Activated CD4-positive, CD25-positive, alpha-beta regulatory T cell treated with anti-CD3 and anti-CD28 coated beads, Interleukin-2, amount 50 U/mL, for 72 hours (primary cell): Measurements from ENCODE around the gene A3GALT2.

Source experiments
- DNase-seq: peaks from one replicate; pipeline ENCODE4 v3.0.0; 2021

Gene A3GALT2

DNA sequence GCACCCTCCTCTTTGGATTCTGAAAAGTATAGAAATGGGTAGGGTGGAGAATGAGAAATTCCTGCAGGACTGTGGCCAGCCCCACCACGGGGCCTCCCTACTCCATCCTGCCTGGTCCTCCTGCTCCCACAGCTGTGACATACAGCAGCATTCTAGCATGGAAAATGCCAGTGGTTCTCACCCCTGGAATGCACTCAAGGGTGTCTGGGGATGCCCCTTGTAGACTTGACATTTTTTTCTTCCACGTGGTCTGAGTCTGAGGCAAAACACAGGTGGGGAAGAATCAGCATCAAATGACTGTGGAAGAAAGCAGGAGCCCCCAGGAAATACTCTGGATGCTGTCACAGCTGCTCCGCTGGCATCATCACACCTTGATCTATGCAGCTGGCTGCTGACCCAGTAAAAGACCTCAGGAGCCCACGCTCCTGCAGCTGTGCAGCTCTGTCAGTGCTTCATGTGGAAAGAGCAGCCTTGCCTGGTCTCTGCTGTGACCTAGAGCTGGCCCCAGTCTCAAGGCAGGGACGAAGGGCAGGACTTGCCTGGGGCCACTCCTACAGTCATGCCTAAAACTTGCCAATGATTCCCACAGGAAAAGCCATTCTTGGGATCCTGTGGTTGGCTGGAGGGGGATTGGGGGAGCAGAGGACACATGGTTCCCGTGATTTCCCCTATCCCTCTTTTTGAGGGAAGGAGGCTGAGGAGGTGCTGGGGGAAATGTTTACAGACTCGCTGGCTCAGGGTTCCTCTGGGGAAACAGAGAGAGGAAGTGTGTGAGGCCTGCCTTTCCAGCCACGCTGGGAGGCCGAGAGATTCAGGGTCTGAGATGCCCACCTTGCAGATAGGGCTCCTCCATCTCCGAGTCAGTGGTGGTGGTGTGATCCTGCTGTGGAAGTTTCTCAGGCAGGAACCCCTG, 10.8 kb upstream of the A3GALT2 start:
- no peak for DNase-seq

- DNase-seq: no peak
Observed at GRCh38 chr1:33330906-33331305, 10.0 kb upstream of the A3GALT2 start.

DNA sequence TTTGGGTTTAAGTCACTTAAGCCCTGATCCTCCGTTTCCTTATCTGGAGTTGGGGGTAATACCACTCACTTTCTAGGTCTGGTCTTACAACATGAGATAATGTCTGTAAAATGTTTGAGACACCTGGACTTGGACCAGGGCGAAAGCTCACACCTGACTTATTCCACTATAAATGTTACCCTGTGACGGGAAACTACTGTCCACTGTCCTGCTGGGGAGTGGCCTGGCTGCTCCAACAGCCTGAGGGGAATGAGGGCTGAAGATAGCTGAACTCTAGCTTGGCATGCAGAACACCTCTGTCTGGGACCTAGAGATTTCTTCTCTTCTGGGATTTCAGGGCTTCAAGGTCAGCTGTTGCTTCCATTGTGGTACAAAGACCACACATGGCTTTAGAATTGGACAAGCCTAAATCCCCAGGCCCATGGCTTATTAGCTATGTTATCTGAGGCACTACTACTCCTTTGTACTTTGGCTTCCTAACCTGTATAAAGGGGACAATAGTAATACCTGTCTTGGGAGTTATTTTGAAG, 9.5 kb upstream of the A3GALT2 start:
- DNase-seq: no peak

- no peak for DNase-seq
Observed at GRCh38 chr1:33329600-33330305, 8.9 kb upstream of the A3GALT2 start.

DNA sequence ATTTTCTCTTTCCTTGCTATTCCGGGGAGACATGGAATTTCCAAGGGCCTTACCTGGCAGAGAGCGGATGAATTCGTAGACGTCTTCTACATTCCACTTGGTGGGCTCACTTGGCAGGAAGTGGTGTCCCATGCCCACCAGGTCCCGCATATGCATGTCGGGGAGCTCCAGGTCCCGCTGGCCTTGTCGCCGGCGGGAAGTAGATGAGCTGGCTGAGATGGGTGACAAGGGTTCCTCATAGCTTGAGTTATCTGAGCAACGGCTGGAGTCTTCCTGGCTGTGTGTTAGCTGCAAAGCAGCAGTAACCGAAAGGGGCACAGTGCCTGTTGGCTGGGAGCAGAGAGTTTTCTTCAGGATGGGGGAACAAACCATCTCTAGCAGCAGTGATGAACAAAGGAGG, 7.9 kb upstream of the A3GALT2 start:
- DNase-seq: no peak

DNA sequence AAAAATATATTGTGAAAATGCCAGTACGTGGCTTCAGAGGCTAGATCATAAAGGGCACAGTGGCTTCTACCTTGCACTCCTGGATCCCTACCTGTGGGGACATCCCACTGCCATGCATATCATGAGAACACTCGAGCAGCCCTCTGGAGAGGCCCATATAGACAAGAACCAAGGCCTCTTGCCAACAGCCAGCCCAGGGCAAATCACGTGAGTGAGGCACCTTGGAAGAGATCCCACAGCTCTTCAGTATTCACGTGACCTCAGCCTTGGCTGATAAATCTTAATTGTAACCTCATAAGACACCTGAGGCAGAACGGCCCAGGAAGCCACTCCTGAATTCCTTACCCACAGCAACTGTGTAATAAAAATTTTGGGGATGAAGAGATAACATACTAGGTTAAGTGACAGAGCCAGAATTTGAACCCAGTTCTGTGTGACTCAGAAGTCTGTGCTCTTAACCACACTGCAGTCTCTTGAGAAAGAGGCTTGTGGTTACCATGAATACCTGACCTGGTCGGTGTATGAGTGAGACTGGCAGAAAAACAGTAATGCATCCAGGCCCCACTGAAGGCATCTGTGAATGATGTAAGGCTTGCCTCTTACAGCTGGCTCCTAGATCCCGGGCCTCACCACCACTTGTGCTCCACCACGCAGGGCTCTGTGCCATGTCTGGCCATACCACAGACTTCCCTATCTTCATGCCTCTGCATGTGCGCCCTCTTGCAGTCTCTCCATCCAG, 6.9 kb upstream of the A3GALT2 start:
- no peak for DNase-seq

- no peak for DNase-seq
Observed at GRCh38 chr1:33326785-33327184, 5.9 kb upstream of the A3GALT2 start.

DNA sequence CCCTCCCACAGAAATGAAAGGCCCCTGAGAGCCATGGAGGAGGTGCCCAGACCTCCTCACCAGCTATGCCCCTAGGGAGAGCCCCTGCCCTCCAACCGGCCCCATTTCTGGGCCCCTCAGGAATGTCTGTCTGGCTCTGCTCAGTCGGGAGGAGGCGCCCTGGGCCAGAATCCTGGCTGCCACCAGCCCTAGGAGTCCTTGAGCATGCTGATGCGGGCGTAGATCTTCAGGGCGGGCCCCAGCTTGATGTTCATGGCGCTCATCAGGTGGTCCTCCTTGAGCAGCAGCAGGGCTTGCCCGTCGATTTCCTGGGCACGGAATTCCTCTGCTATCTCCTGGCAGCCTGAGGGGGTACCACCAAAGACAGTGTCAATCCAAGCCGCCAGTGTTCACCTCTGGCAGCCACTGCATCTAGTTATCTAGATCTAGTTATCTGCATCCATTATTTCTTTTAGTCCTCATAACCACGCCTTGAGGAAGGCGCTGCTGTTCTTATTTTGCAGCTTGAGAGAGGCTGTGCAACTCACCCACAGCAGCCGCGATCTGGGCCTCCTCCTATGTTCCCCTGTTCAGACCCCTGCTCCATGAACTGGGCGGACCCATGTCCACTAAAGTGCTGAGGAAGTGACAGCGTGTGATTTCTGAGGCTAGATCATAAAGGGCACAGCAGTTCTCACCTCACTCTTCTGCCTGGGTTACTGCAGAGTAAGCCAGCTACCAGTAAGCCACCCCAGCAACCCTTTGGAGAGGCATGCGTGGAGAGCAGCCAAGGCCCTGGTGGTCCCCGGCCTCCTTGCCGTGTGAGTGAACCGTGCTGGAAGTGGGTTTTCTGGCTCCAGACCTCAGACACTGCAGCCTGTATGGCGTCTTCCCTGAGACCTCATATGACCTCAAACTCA, 4.0 kb upstream of the A3GALT2 start:
- no peak for DNase-seq

GRCh38 chr1:33323663-33324477, 3.0 kb upstream of the A3GALT2 start:
- no peak for DNase-seq

- no peak for DNase-seq
Observed at GRCh38 chr1:33322870-33323585, 2.1 kb upstream of the A3GALT2 start.

- DNase-seq: no peak
Observed at GRCh38 chr1:33322109-33322508, 1.2 kb upstream of the A3GALT2 start.

DNA sequence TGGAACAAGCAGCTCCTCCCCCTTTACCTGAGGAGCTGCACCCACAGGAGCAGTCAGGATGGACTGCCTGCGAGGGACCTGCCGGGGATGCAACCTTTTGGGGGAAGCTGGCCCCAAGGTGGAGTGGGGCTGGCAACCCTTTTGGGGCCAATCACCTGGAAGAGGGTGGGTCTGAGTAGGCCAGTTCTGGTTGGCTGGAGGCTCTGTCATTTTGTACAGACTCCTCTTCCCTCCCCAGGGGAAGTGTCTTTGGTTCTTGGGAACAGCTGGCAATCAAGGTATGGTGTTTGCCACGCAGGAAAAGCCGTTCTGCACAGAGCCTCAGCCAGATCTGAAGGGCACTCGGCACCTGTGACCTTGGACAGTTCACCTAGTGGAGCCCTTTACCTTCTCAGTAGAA, 280 bp upstream of the A3GALT2 start:
- no peak for DNase-seq

DNA sequence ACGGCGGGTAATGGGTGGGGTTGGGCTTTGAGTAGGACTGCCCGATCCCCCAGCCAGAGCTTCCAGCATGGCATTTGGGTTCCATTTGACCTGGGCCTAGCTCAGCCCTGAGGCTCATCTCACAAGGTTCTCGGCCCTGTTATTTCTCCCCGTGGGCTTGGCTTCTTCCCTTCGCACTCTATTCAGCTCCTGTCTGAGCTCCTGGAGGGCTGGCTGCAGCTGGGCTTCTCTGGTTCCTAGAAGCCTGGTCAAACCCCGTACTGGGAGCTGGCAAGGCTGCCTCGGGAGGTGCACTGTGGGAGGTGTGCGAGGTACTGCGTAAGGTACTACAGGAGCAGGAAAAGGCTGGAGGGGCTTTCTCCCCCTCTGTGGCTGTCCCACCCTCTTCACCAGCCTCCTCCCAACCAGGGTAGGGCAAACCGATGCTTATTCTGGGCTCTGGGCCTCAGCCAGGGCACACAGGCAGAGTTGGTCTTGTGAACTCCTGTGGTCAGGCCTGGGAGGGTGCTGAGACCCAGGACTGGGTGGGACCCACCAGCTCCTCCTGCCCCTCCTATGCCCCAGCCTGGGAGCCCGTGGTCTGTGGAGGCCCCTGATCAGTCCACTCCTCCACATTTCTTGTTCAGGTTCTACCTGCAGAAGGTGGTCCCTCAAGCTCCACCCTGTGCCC, 814 bp downstream of the A3GALT2 start:
- no peak for DNase-seq

DNA sequence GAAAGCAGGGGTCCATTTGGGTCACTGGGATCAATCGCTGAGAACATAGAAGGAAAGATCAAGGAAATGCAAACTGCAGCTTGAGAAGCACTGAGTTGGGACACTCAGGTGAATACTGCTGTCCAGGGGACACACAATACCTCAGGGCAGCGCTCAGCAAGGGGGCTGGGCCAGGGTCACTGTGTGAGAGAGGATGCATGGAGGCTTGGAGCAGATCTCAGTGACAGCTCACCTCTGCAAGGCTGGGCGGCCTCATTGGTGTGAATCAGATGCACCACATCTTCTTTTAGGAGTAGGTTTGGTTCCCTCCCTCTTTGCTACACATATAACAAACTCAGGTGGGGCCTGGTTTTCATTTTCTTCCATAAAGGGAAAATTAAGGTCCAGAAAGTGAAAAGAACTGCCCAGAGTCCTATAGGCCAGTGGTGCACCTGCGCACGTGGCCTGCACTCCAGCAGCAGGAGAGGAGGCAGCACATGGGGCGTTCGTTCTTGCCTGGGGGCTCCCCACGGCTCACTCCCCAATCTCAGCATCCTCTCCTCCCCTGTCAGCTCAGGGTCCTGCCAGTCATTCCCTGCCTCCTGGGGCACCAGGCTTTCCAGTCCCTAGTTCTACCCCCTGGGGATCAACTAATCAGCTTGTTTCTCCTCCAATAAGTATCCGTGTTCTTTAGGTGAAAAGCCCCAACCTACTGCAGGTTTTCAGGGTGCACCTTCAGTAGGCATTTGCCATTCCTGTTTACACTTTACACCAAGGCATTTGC, 1.5 kb downstream of the A3GALT2 start:
- no peak for DNase-seq

DNA sequence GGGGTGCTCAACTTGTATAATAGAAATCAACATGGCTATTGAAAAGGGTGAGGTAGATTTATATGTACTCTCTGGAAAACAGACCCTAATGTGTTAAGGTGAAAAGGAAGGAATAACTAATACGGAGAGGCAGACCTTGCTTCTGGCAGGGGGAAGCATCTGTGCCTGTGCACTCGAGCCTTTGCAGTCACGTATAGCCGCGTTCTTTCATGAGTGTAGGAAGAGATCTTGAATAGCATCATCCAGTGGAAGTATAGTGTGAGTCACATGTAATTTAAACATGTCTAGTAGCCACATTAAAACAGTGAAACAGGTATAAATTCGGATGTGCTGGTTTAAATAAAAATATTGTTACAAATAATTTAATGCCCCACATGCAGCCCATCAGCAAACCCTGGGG, 3.0 kb downstream of the A3GALT2 start:
- DNase-seq: no peak

GRCh38 chr1:33317354-33317753, 3.5 kb downstream of the A3GALT2 start:
- DNase-seq: no peak

DNA sequence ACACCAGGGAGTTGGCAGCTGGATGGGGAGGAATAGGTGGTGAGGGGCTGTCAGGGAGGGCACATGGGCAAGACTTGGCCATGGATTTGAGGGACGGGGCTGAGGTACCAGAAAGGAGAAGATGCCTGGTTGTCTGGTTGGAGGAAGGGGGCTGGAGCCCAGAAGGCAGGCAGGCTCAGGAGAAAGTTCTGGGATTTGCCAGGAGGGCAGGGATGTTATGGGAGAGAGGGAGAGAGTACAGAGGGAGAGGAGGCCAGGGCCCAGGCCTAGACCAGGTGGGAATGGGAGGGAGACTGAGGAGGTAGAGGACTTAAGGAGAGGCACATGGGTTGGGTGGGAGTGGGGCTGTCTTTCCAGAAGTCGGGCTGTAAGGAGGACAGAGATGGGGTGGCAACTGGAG, 4.3 kb downstream of the A3GALT2 start:
- DNase-seq: no peak

GRCh38 chr1:33314416-33314815, 6.5 kb downstream of the A3GALT2 start:
- no peak for DNase-seq

- no peak for DNase-seq
Observed at GRCh38 chr1:33312413-33312749, 8.5 kb downstream of the A3GALT2 start.
